T47D (cell line): Measurements from ENCODE around the gene PRAME.
A peak's percentile ranks its signal among the peaks of the same experiment; 100 is the strongest.

Experiments used
- DNase-seq, 2 experiments: peaks; one replicate each; pipeline versions ENCODE4 v3.0.0 to v3.0.0-alpha.2; 2011 to 2012; ENCODE audit warnings: low read depth in 1 of 2, low spot score in 1 of 2
- JUND ChIP-seq: IDR thresholded peaks from 2 replicates; pipeline ENCODE4 v1.6.1; 2012; ENCODE audit warnings: low read depth
- in situ Hi-C: cut with HindIII; loops from 2 replicates; pipeline ENCODE4 v1.10.0; 2016; ENCODE audit warnings: low sequenced_read_pairs, low pct_unique_long_range_greater_than_20kb

Gene PRAME

GRCh38 chr22:22553735-22554586 is 5.1 kb downstream of the PRAME start:
- TF ChIP-seq JUND, result no peak
- DNase-seq, result peak in 1 of 2 experiments; percentile 18
- in situ Hi-C loops, result no loop called here

- in situ Hi-C loops, result no loop called here
- TF ChIP-seq JUND, result no peak
- DNase-seq, result no peak
Measured at GRCh38 chr22:22553141-22553540, 5.9 kb downstream of the PRAME start.

DNA sequence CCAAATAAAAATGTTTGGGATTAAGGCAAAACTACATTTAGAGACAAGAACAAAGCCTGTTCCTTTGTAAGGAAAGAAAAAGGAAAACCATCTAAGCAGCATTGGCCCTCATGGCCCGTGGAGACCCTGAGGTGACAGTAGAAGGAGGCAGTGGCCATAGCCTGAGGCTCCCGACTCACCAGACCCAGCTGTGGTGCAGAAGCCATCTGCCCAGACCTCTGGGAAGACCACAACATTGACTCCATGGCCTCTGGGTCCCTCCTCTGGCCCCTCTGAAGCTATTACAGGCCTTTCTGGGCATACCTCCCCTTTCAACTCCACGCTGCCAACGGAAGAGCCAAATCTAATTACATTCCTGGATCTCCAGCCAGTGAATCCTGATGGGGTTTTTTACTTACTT is 6.4 kb downstream of the PRAME start:
- TF ChIP-seq JUND, result no peak
- in situ Hi-C loops, result no loop called here
- no peak for DNase-seq

GRCh38 chr22:22550789-22551434 is 8.2 kb downstream of the PRAME start:
- no peak for TF ChIP-seq JUND
- no peak for DNase-seq
- in situ Hi-C loops, result no loop called here

GRCh38 chr22:22548910-22549309 is 10.2 kb downstream of the PRAME start:
- in situ Hi-C loops, result no loop called here
- no peak for TF ChIP-seq JUND
- DNase-seq, result no peak

GRCh38 chr22:22548317-22548716 is 10.7 kb downstream of the PRAME start:
- DNase-seq, result no peak
- in situ Hi-C loops, result no loop called here
- no peak for TF ChIP-seq JUND

- no peak for DNase-seq
- in situ Hi-C loops, result no loop called here
- TF ChIP-seq JUND, result no peak
Measured at GRCh38 chr22:22547692-22548300, 11.3 kb downstream of the PRAME start.

DNA sequence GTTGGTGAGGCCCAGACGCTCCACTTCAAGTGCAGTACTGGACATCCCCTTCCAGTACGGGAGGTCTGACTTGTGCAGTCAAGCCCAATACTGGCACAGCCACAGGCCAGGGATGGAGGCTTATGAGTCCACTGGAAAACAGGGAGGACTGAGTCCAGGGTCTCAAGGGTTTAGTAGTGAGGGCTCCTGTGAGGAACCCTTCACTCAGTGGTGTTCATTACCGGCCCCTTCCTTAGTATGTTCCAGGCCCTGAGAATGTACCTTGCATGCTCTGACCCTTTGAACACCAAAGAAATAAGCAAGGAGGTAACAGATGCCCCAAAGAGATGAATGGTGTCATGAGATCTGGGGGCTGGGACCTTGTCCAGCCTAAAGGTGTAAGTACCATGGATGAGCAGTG is 11.8 kb downstream of the PRAME start:
- in situ Hi-C loops, result no loop called here
- no peak for TF ChIP-seq JUND
- no peak for DNase-seq

DNA sequence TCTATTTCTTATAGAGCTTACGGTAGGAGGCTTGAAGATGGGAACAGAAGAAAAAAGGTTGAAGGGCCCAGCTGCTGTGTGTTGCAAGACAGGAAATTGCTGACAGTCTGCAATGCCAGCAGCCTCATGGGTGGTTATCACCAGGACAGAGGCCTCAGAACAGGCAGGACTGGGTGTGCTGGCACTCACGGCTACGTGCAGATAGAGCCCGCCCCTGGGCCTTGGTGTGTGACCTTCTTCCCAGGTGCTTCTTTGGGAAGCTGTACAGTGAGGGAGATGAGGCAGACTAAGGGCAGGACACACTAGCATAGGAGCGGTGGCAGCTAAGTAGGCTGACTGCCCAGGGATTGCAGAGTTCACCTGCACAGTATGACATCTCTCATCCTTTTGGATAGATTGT is 12.6 kb downstream of the PRAME start:
- in situ Hi-C loops, result no loop called here
- no peak for DNase-seq
- TF ChIP-seq JUND, result no peak

- in situ Hi-C loops, result no loop called here
Measured at GRCh38 chr22:22545084-22545483, 14.0 kb downstream of the PRAME start.

DNA sequence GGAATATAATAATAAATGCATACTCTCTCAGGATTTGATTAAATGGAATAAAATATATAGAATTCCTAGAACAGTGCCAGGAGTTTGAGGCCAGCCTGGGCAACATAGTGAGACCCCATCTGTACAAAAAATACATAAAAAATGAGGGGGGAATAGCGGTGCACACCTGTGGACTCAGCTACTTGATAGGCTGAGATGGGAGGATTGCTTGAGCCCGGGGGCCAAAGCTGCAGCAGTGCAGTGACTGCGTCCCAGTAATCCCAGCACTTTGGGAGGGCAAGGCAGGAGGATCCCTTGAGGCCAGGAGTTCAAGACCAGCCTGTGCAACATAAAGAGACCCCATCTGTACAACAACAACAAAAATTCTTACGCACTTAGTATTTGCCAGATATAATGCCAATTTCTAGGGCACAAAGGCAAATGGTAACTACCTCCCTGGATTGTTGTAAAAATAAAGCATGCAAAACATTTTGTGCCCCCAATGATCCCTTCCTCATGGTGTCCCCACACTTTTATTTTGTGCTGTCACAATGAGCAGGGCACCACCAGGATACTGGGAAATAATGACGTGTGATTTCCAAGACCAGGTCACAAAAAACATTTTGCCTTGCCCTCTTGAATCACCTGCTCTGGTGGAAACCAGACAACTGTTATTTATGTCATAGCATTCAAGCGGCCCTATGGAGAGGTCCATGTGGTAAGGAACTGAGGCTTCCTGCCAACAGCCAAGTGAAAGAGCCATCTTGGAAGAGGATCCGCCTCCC is 20.7 kb downstream of the PRAME start:
- in situ Hi-C loops, result no loop called here
- DNase-seq, result no peak
- TF ChIP-seq JUND, result no peak

More at GRCh38 chr22:22545084-22545483, 14.0 kb downstream of the PRAME start:
- no peak for TF ChIP-seq JUND
- DNase-seq, result no peak

DNA sequence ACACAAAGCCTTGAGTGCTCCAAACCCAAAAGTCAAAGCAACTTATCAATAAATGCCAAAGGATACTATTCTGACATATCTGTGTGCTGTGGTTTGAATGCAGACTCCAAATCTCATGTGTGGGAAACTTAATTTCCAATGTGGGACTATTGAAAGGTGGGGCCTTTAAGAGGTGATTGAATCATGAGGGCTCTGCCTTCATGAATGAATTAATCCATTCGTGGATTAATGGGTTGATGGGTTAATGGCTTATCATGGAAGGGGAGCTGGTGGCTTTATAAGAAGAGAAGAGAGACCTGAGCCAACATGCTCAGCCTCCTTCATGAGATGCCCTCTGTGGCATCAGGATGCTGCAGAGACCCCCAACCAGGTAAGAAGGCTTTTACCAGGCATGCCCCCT is 22.1 kb downstream of the PRAME start:
- in situ Hi-C loops, result no loop called here
- DNase-seq, result no peak
- TF ChIP-seq JUND, result no peak

- no peak for DNase-seq
- in situ Hi-C loops, result no loop called here
- TF ChIP-seq JUND, result no peak
Measured at GRCh38 chr22:22536515-22536914, 22.6 kb downstream of the PRAME start.
